Measurements from ENCODE around the gene DPP6. TPM values are rescaled to one million over a fixed set of nuclear protein-coding genes. Genes with fewer than 3 reads are reported as not detected.

DPP6 gene
- total RNA-seq, 2 donors from 2014 or later: 0.99 to 1.8 TPM

GRCh38 chr7:154690411-154690810, 638.2 kb downstream of the DPP6 start:
- 90 to 100% methylated on average over 1 to 3 of the region's 3 CpGs for WGBS, 2 donors
- H3K4me1 ChIP-seq: peaks cover 7% of the 10 kb centered on the region
- TF ChIP-seq CTCF (IDR thresholded peaks at IDR 0.05) (no peak), POLR2A (IDR thresholded peaks at IDR 0.05) (no peak)
- H3K27me3 ChIP-seq: no peaks in the 10 kb centered on the region
- H3K4me3 ChIP-seq: no peak overlapping the region
- no peaks in the 10 kb centered on the region for H3K36me3 ChIP-seq (replicated peaks in 1 of 2; ENCODE audit: insufficient read depth in 1 of 2, low read depth in 2 of 2)
- H3K27ac ChIP-seq: no peak overlapping the region
- ATAC-seq (no peak), DNase-seq (no peak)
- intact Hi-C loops (cut with DNase I): no loop called here
- no peaks in the 10 kb centered on the region for H3K9me3 ChIP-seq

- Histone ChIP-seq H3K4me1 (peaks cover 7% of the 10 kb centered on the region), H3K27me3 (no peaks in the 10 kb centered on the region), H3K27ac (no peak overlapping the region), H3K9me3 (no peaks in the 10 kb centered on the region), H3K4me3 (no peak overlapping the region), H3K36me3 (replicated peaks in 1 of 2; ENCODE audit: insufficient read depth in 1 of 2, low read depth in 2 of 2) (no peaks in the 10 kb centered on the region)
- no peak for DNase-seq
- 69 to 75% methylated on average over 4 of the region's 4 CpGs for WGBS, 2 donors
- TF ChIP-seq POLR2A (IDR thresholded peaks at IDR 0.05) (no peak), CTCF (IDR thresholded peaks at IDR 0.05) (no peak)
- intact Hi-C loops (cut with DNase I): no loop called here
- no peak for ATAC-seq
Measured at GRCh38 chr7:154693661-154694060, 641.5 kb downstream of the DPP6 start.

GRCh38 chr7:154695836-154696235, 643.6 kb downstream of the DPP6 start:
- H3K27ac ChIP-seq: no peak overlapping the region
- TF ChIP-seq POLR2A (IDR thresholded peaks at IDR 0.05) (no peak), CTCF (IDR thresholded peaks at IDR 0.05) (no peak)
- no peaks in the 10 kb centered on the region for H3K9me3 ChIP-seq
- H3K36me3 ChIP-seq (replicated peaks in 1 of 2; ENCODE audit: insufficient read depth in 1 of 2, low read depth in 2 of 2): no peaks in the 10 kb centered on the region
- DNase-seq (no peak), ATAC-seq (no peak)
- 85 to 95% methylated on average over 5 to 9 of the region's 14 CpGs for WGBS, 2 donors
- intact Hi-C loops (cut with DNase I): loop anchor here (5.0 kb wide), 1 partner anchor 51 kb away; no protein-coding TSS in a partner anchor
- no peaks in the 10 kb centered on the region for H3K27me3 ChIP-seq
- peaks cover 7% of the 10 kb centered on the region for H3K4me1 ChIP-seq
- H3K4me3 ChIP-seq: no peak overlapping the region

- Histone ChIP-seq H3K27ac (no peak overlapping the region), H3K27me3 (no peaks in the 10 kb centered on the region), H3K9me3 (no peaks in the 10 kb centered on the region), H3K4me1 (peaks cover under 1% of the 10 kb centered on the region), H3K36me3 (replicated peaks in 1 of 2; ENCODE audit: insufficient read depth in 1 of 2, low read depth in 2 of 2) (no peaks in the 10 kb centered on the region), H3K4me3 (no peak overlapping the region)
- 87 to 89% methylated on average over 8 of the region's 8 CpGs for WGBS, 2 donors
- intact Hi-C loops (cut with DNase I): loop anchor here (5.0 kb wide), 1 partner anchor 51 kb away; no protein-coding TSS in a partner anchor
- no peak for DNase-seq
- TF ChIP-seq CTCF (IDR thresholded peaks at IDR 0.05) (no peak), POLR2A (IDR thresholded peaks at IDR 0.05) (no peak)
- no peak for ATAC-seq
Measured at GRCh38 chr7:154696556-154696955, 644.4 kb downstream of the DPP6 start.

- peak in 1 of 4 donors; percentile 23 for DNase-seq
- intact Hi-C loops (cut with DNase I): loop anchor here (5.0 kb wide), 1 partner anchor 48 kb away; no protein-coding TSS in a partner anchor
- TF ChIP-seq CTCF (IDR thresholded peaks at IDR 0.05): peak; percentile 37 to 70 (median 63)
- TF ChIP-seq POLR2A (IDR thresholded peaks at IDR 0.05): no peak
Measured at GRCh38 chr7:154698726-154699291, 646.6 kb downstream of the DPP6 start.

More at GRCh38 chr7:154698726-154699291, 646.6 kb downstream of the DPP6 start:
- 41 to 52% methylated on average over 13 of the region's 13 CpGs for WGBS, 2 donors
- H3K36me3 ChIP-seq (replicated peaks in 1 of 2; ENCODE audit: insufficient read depth in 1 of 2, low read depth in 2 of 2): no peaks in the 10 kb centered on the region
- no peaks in the 10 kb centered on the region for H3K4me1 ChIP-seq
- peaks cover 0 to 2% (median 0%) of the 10 kb centered on the region in 3 donors for H3K9me3 ChIP-seq
- ATAC-seq: peak; percentile 71
- H3K4me3 ChIP-seq: no peak overlapping the region
- H3K27me3 ChIP-seq: no peaks in the 10 kb centered on the region
- H3K27ac ChIP-seq: no peak overlapping the region
